ENCODE data around the gene STC2. TPM values are rescaled to one million over a fixed set of nuclear protein-coding genes. Genes with fewer than 3 reads are reported as not detected.

STC2 gene
- total RNA-seq, 4 donors from 2014 or later = 1.5 to 8.1 (median 2.0) TPM

- H3K4me1 ChIP-seq = peaks cover 0 to 23% (median 4%) of the 10 kb centered on the region in 4 donors
- no peak for DNase-seq
- no peaks in the 10 kb centered on the region for H3K36me3 ChIP-seq
- H3K4me3 ChIP-seq = no peak overlapping the region
- 65 to 70% methylated on average over 11 to 15 of the region's 15 CpGs for WGBS, 2 donors (ENCODE audit: low coverage in 1 of 2)
- intact Hi-C loops (cut with DNase I; ENCODE audit: low total_unique reads) (no loop called here), in situ Hi-C loops (cut with MboI; ENCODE audit: low pct_ligation_motif_present in 1 of 4, low pct_unique_long_range_greater_than_20kb in 1 of 4, low sequenced_read_pairs in 3 of 4) (loop anchor here in 1 of 4 donors (25.0 kb wide), 1 partner anchor 251 kb away; no protein-coding TSS in a partner anchor)
- TF ChIP-seq POLR2AphosphoS5 (IDR thresholded peaks at IDR 0.05) = no peak
- no peak for TF ChIP-seq POLR2A (IDR thresholded peaks at IDR 0.05)
- TF ChIP-seq EP300 (IDR thresholded peaks at IDR 0.05; ENCODE audit: low read depth) = no peak
- no peak for TF ChIP-seq CTCF (IDR thresholded peaks at IDR 0.05)
- H3K9me3 ChIP-seq = peaks cover 5 to 7% of the 10 kb centered on the region in 2 donors
- peak overlapping the region; percentile 2 to 68 (median 50) for H3K27ac ChIP-seq
- H3K27me3 ChIP-seq = peaks cover 28% of the 10 kb centered on the region
These were observed 17.1 kb downstream of the STC2 start for GRCh38 chr5:173310861-173311785.

GRCh38 chr5:173310218-173310769 lies 17.9 kb downstream of the STC2 start:
- Histone ChIP-seq H3K27me3 (peaks cover 21% of the 10 kb centered on the region), H3K4me3 (no peak overlapping the region), H3K9me3 (peaks cover 5 to 7% of the 10 kb centered on the region in 2 donors), H3K36me3 (no peaks in the 10 kb centered on the region), H3K4me1 (peaks cover 0 to 14% (median 3%) of the 10 kb centered on the region in 4 donors), H3K27ac (peak overlapping the region; percentile 2 to 68 (median 50))
- in situ Hi-C loops (cut with MboI; ENCODE audit: low pct_ligation_motif_present in 1 of 4, low pct_unique_long_range_greater_than_20kb in 1 of 4, low sequenced_read_pairs in 3 of 4) (loop anchor here in 1 of 4 donors (25.0 kb wide), 1 partner anchor 252 kb away; no protein-coding TSS in a partner anchor), intact Hi-C loops (cut with DNase I; ENCODE audit: low total_unique reads) (no loop called here)
- 73 to 80% methylated on average over 1 to 8 of the region's 8 CpGs for WGBS, 2 donors (ENCODE audit: low coverage in 1 of 2)
- TF ChIP-seq CTCF (IDR thresholded peaks at IDR 0.05) (no peak), POLR2A (IDR thresholded peaks at IDR 0.05) (no peak), EP300 (IDR thresholded peaks at IDR 0.05; ENCODE audit: low read depth) (no peak), POLR2AphosphoS5 (IDR thresholded peaks at IDR 0.05) (no peak)
- no peak for DNase-seq

GRCh38 chr5:173309731-173310130 lies 18.5 kb downstream of the STC2 start:
- Histone ChIP-seq H3K9me3 (peaks cover 5 to 7% of the 10 kb centered on the region in 2 donors), H3K27ac (no peak overlapping the region), H3K27me3 (peaks cover 25% of the 10 kb centered on the region), H3K4me1 (peaks cover 0 to 12% (median 3%) of the 10 kb centered on the region in 4 donors), H3K36me3 (no peaks in the 10 kb centered on the region), H3K4me3 (no peak overlapping the region)
- intact Hi-C loops (cut with DNase I; ENCODE audit: low total_unique reads) (no loop called here), in situ Hi-C loops (cut with MboI; ENCODE audit: low pct_ligation_motif_present in 1 of 4, low pct_unique_long_range_greater_than_20kb in 1 of 4, low sequenced_read_pairs in 3 of 4) (loop anchor here in 1 of 4 donors (25.0 kb wide), 1 partner anchor 253 kb away; no protein-coding TSS in a partner anchor)
- TF ChIP-seq CTCF (IDR thresholded peaks at IDR 0.05) (no peak), POLR2A (IDR thresholded peaks at IDR 0.05) (no peak), EP300 (IDR thresholded peaks at IDR 0.05; ENCODE audit: low read depth) (no peak), POLR2AphosphoS5 (IDR thresholded peaks at IDR 0.05) (no peak)
- no peak for DNase-seq
- 77% methylated on average over 4 of the region's 4 CpGs; no CpG with 5 or more reads in 1 of the 2 donors for WGBS, 2 donors (ENCODE audit: low coverage in 1 of 2)

- TF ChIP-seq EP300 (IDR thresholded peaks at IDR 0.05; ENCODE audit: low read depth) = no peak
- TF ChIP-seq CTCF (IDR thresholded peaks at IDR 0.05) = no peak
- no peak for TF ChIP-seq POLR2AphosphoS5 (IDR thresholded peaks at IDR 0.05)
- TF ChIP-seq POLR2A (IDR thresholded peaks at IDR 0.05) = no peak
- Histone ChIP-seq H3K4me3 (no peak overlapping the region), H3K27me3 (peaks cover 24% of the 10 kb centered on the region), H3K36me3 (no peaks in the 10 kb centered on the region), H3K9me3 (peaks cover 5 to 7% of the 10 kb centered on the region in 2 donors), H3K27ac (no peak overlapping the region), H3K4me1 (peaks cover 0 to 12% (median 3%) of the 10 kb centered on the region in 4 donors)
- in situ Hi-C loops (cut with MboI; ENCODE audit: low pct_ligation_motif_present in 1 of 4, low pct_unique_long_range_greater_than_20kb in 1 of 4, low sequenced_read_pairs in 3 of 4) = loop anchor here in 1 of 4 donors (25.0 kb wide), 1 partner anchor 254 kb away; no protein-coding TSS in a partner anchor
- DNase-seq = no peak
- intact Hi-C loops (cut with DNase I; ENCODE audit: low total_unique reads) = no loop called here
These were observed 20.0 kb downstream of the STC2 start for GRCh38 chr5:173308226-173308625.

Measured in transverse colon (tissue), 4 donors.